Measurements from ENCODE around the gene EDA2R. TPM values are rescaled to one million over a fixed set of nuclear protein-coding genes. Genes with fewer than 3 reads are reported as not detected.

EDA2R gene
- total RNA-seq, 1 experiment from 2014 or later, result 0.05 TPM

- Histone ChIP-seq H3K9me3 (ENCODE audit: control insufficient read depth, insufficient read depth, low read depth, low read length) (no peaks in the 10 kb centered on the region), H3K4me3 (ENCODE audit: low read depth in 2 of 2, low read length in 2 of 2) (no peak overlapping the region), H3K36me3 (ENCODE audit: control insufficient read depth, insufficient read depth, low read length) (no peaks in the 10 kb centered on the region), H3K27me3 (ENCODE audit: control insufficient read depth, insufficient read depth, low read length) (no peaks in the 10 kb centered on the region), H3K27ac (ENCODE audit: low read length) (no peak overlapping the region), H3K4me1 (ENCODE audit: control insufficient read depth, insufficient read depth, low read length) (no peaks in the 10 kb centered on the region)
- intact Hi-C loops (cut with micrococcal nuclease; ENCODE audit: unreplicated experiment), result no loop called here
- BruUV-seq (replicated peaks), result no TSS peak
- ATAC-seq, result no peak
- ChIA-PET POLR2A (no interaction called here), CTCF (no interaction called here)
- no peak for DNase-seq (ENCODE audit: low read depth, low spot score)
- in situ Hi-C loops (cut with HindIII; ENCODE audit: low pct_unique_long_range_greater_than_20kb, low sequenced_read_pairs), result no loop called here
- TF ChIP-seq REST (IDR thresholded peaks at IDR 0.05; ENCODE audit: insufficient read depth in 1 of 2, low read depth in 2 of 2, low read length in 1 of 2), result no peak
- no peak for TF ChIP-seq POLR2AphosphoS5 (IDR thresholded peaks at IDR 0.05; ENCODE audit: low read depth, low read length)
- TF ChIP-seq TCF7L2 (IDR thresholded peaks at IDR 0.05; ENCODE audit: low read depth, low read length), result no peak
- no peak for TF ChIP-seq CTCF (IDR thresholded peaks at IDR 0.05)
- no peak for TF ChIP-seq SIN3A (IDR thresholded peaks at IDR 0.05; ENCODE audit: borderline replicate concordance, insufficient read depth, low read depth, low read length)
Measured at GRCh38 chrX:66547847-66548369, 91.0 kb downstream of the EDA2R start.

All from Panc1 (cell line).